ENCODE measurements around the gene ABHD17A. TPM values are rescaled to one million over a fixed set of nuclear protein-coding genes. Genes with fewer than 3 reads are reported as not detected.

ABHD17A gene
- total RNA-seq, 1 donor from 2014 or later: 20.2 TPM

GRCh38 chr19:1841209-1841924 lies 43.9 kb downstream of the ABHD17A start:
- H3K9ac ChIP-seq: peak overlapping the region; percentile 60
- no peaks in the 10 kb centered on the region for H3K9me3 ChIP-seq (ENCODE audit: low read depth)
- no peaks in the 10 kb centered on the region for H3K36me3 Mint-ChIP-seq
- no peak overlapping the region for H3K4me3 ChIP-seq
- H3F3A ChIP-seq (ENCODE audit: low read depth): no peaks in the 10 kb centered on the region
- H3K4me2 ChIP-seq: no peak overlapping the region
- peaks cover 98% of the 10 kb centered on the region for H4K20me1 ChIP-seq (ENCODE audit: low read depth)
- peaks cover 19% of the 10 kb centered on the region for H3K4me1 Mint-ChIP-seq
- H3K36me3 ChIP-seq: no peaks in the 10 kb centered on the region
- TF ChIP-seq EZH2 (IDR thresholded peaks at IDR 0.05): no peak
- TF ChIP-seq CTCF (IDR thresholded peaks at IDR 0.05): no peak
- no peak for TF ChIP-seq EZH2phosphoT487 (IDR thresholded peaks at IDR 0.05)
- DNase-seq (ENCODE audit: low spot score): no peak
- H3K27ac ChIP-seq: no peak overlapping the region
- H3K4me3 Mint-ChIP-seq: no peak overlapping the region
- H3K4me1 ChIP-seq: peaks cover 5% of the 10 kb centered on the region
- H3K27me3 Mint-ChIP-seq (ENCODE audit: insufficient read depth, low read depth): no peaks in the 10 kb centered on the region
- H2AFZ ChIP-seq (replicated peaks): no peak overlapping the region
- peak overlapping the region; percentile 9 for H3K27ac Mint-ChIP-seq
- H3K79me2 ChIP-seq (ENCODE audit: low read depth): peaks cover 99% of the 10 kb centered on the region
- H3K9me3 Mint-ChIP-seq: no peaks in the 10 kb centered on the region
- no peaks in the 10 kb centered on the region for H3K27me3 ChIP-seq

- H3K27me3 Mint-ChIP-seq (ENCODE audit: insufficient read depth, low read depth): no peaks in the 10 kb centered on the region
- Histone ChIP-seq H3K9me3 (ENCODE audit: low read depth) (no peaks in the 10 kb centered on the region), H3K36me3 (no peaks in the 10 kb centered on the region), H2AFZ (replicated peaks) (no peak overlapping the region), H3K4me2 (peak overlapping the region; percentile 3), H3F3A (ENCODE audit: low read depth) (no peaks in the 10 kb centered on the region), H3K9ac (peak overlapping the region; percentile 60), H3K79me2 (ENCODE audit: low read depth) (peaks cover 99% of the 10 kb centered on the region), H4K20me1 (ENCODE audit: low read depth) (peaks cover 99% of the 10 kb centered on the region), H3K27me3 (no peaks in the 10 kb centered on the region), H3K4me3 (no peak overlapping the region), H3K4me1 (peaks cover 5% of the 10 kb centered on the region), H3K27ac (peak overlapping the region; percentile 46)
- no peak overlapping the region for H3K4me3 Mint-ChIP-seq
- H3K4me1 Mint-ChIP-seq: peaks cover 13% of the 10 kb centered on the region
- no peak overlapping the region for H3K27ac Mint-ChIP-seq
- peak; percentile 58 for DNase-seq (ENCODE audit: low spot score)
- H3K36me3 Mint-ChIP-seq: no peaks in the 10 kb centered on the region
- H3K9me3 Mint-ChIP-seq: no peaks in the 10 kb centered on the region
- TF ChIP-seq CTCF (IDR thresholded peaks at IDR 0.05): no peak
- no peak for TF ChIP-seq EZH2 (IDR thresholded peaks at IDR 0.05)
- no peak for TF ChIP-seq EZH2phosphoT487 (IDR thresholded peaks at IDR 0.05)
Observed at GRCh38 chr19:1840541-1841115, 44.7 kb downstream of the ABHD17A start.

GRCh38 chr19:1839658-1840540 lies 45.4 kb downstream of the ABHD17A start:
- H3K9me3 Mint-ChIP-seq: no peaks in the 10 kb centered on the region
- H3K27ac ChIP-seq: no peak overlapping the region
- no peaks in the 10 kb centered on the region for H3K9me3 ChIP-seq (ENCODE audit: low read depth)
- H3K79me2 ChIP-seq (ENCODE audit: low read depth): peaks cover 99% of the 10 kb centered on the region
- no peak overlapping the region for H2AFZ ChIP-seq (replicated peaks)
- H3K4me2 ChIP-seq: peak overlapping the region; percentile 3
- no peaks in the 10 kb centered on the region for H3F3A ChIP-seq (ENCODE audit: low read depth)
- no peaks in the 10 kb centered on the region for H3K27me3 ChIP-seq
- H3K4me1 ChIP-seq: peaks cover 5% of the 10 kb centered on the region
- H3K36me3 ChIP-seq: no peaks in the 10 kb centered on the region
- H3K4me3 Mint-ChIP-seq: no peak overlapping the region
- H4K20me1 ChIP-seq (ENCODE audit: low read depth): peaks cover 99% of the 10 kb centered on the region
- DNase-seq (ENCODE audit: low spot score): no peak
- peaks cover 13% of the 10 kb centered on the region for H3K4me1 Mint-ChIP-seq
- no peak overlapping the region for H3K4me3 ChIP-seq
- no peak overlapping the region for H3K9ac ChIP-seq
- no peak overlapping the region for H3K27ac Mint-ChIP-seq
- H3K27me3 Mint-ChIP-seq (ENCODE audit: insufficient read depth, low read depth): no peaks in the 10 kb centered on the region
- H3K36me3 Mint-ChIP-seq: no peaks in the 10 kb centered on the region
- TF ChIP-seq EZH2 (IDR thresholded peaks at IDR 0.05): no peak

Data from neural progenitor cell (in vitro differentiated cells).